ENCODE data around the gene ZNF626. TPM values are rescaled to one million over a fixed set of nuclear protein-coding genes. Genes with fewer than 3 reads are reported as not detected.
"Not testable (repeated sequence)": the region's sequence is repeated elsewhere in the genome, so short reads cannot be mapped to it uniquely, and the experiment has no call there.

Gene ZNF626
- total RNA-seq, 3 donors from 2014 or later (not counting 1 experiment from before 2014, with no cell fraction given), result 11.4 to 16.7 (median 13.0) TPM

GRCh38 chr19:20616071-20616470 lies 45.3 kb downstream of the ZNF626 start:
- Mint-ChIP-seq H3K27me3 (ENCODE audit: low read depth in 2 of 2) (no peaks in the 10 kb centered on the region), H3K4me1 (peaks cover 0 to 7% of the 10 kb centered on the region in 2 donors), H3K4me3 (no peak overlapping the region), H3K36me3 (peaks cover 29% of the 10 kb centered on the region), H3K9me3 (peaks cover 16 to 29% of the 10 kb centered on the region in 2 donors), H3K27ac (no peak overlapping the region)
- intact Hi-C loops (cut with micrococcal nuclease), result no loop called here
- H3K4me1 ChIP-seq (ENCODE audit: control insufficient read depth, insufficient read depth, low read length), result no peaks in the 10 kb centered on the region
- H3K36me3 ChIP-seq (ENCODE audit: control insufficient read depth, insufficient read depth, low read length), result no peaks in the 10 kb centered on the region
- no peaks in the 10 kb centered on the region for H3K27me3 ChIP-seq (ENCODE audit: control insufficient read depth, insufficient read depth, low read length)
- no peak overlapping the region for H3K4me3 ChIP-seq (ENCODE audit: low read length)
- DNase-seq, result no peak
- TF ChIP-seq CTCF (IDR thresholded peaks at IDR 0.05), result no peak
- peaks cover 60% of the 10 kb centered on the region for H3K9me3 ChIP-seq (ENCODE audit: control insufficient read depth, insufficient read depth, low read length)
- no peak for ATAC-seq
- WGBS (ENCODE audit: insufficient coverage), result no CpG with 5 or more reads among the region's 2 CpGs
- H3K27ac ChIP-seq (ENCODE audit: low read length), result no peak overlapping the region

- intact Hi-C loops (cut with micrococcal nuclease); H3K4me1 ChIP-seq (ENCODE audit: control insufficient read depth, insufficient read depth, low read length); H3K27me3 ChIP-seq (ENCODE audit: control insufficient read depth, insufficient read depth, low read length); H3K4me1 Mint-ChIP-seq; DNase-seq; H3K27ac Mint-ChIP-seq; H3K4me3 ChIP-seq (ENCODE audit: low read length); H3K27ac ChIP-seq (ENCODE audit: low read length); H3K4me3 Mint-ChIP-seq; H3K36me3 ChIP-seq (ENCODE audit: control insufficient read depth, insufficient read depth, low read length); ATAC-seq; H3K27me3 Mint-ChIP-seq (ENCODE audit: low read depth in 2 of 2): not testable (repeated sequence)
- peaks cover 18 to 32% of the 10 kb centered on the region in 2 donors for H3K9me3 Mint-ChIP-seq
- H3K9me3 ChIP-seq (ENCODE audit: control insufficient read depth, insufficient read depth, low read length), result peaks cover 56% of the 10 kb centered on the region
- H3K36me3 Mint-ChIP-seq, result peaks cover 29% of the 10 kb centered on the region
- WGBS (ENCODE audit: insufficient coverage), result 86% methylated on average over 4 of the region's 4 CpGs
These were observed 46.4 kb downstream of the ZNF626 start for GRCh38 chr19:20614971-20615370.

- ATAC-seq (no peak), DNase-seq (no peak)
- Mint-ChIP-seq H3K27me3 (ENCODE audit: low read depth in 2 of 2) (no peaks in the 10 kb centered on the region), H3K4me3 (no peak overlapping the region), H3K4me1 (peaks cover 0 to 7% of the 10 kb centered on the region in 2 donors), H3K36me3 (peaks cover 29% of the 10 kb centered on the region), H3K9me3 (peaks cover 15 to 34% of the 10 kb centered on the region in 2 donors), H3K27ac (no peak overlapping the region)
- Histone ChIP-seq H3K4me1 (ENCODE audit: control insufficient read depth, insufficient read depth, low read length) (no peaks in the 10 kb centered on the region), H3K36me3 (ENCODE audit: control insufficient read depth, insufficient read depth, low read length) (no peaks in the 10 kb centered on the region), H3K27me3 (ENCODE audit: control insufficient read depth, insufficient read depth, low read length) (no peaks in the 10 kb centered on the region), H3K4me3 (ENCODE audit: low read length) (no peak overlapping the region), H3K9me3 (ENCODE audit: control insufficient read depth, insufficient read depth, low read length) (peaks cover 51% of the 10 kb centered on the region), H3K27ac (ENCODE audit: low read length) (no peak overlapping the region)
- intact Hi-C loops (cut with micrococcal nuclease), result no loop called here
- no peak for TF ChIP-seq CTCF (IDR thresholded peaks at IDR 0.05)
- 45% methylated on average over 4 of the region's 5 CpGs for WGBS (ENCODE audit: insufficient coverage)
These were observed 48.6 kb downstream of the ZNF626 start for GRCh38 chr19:20612711-20613316.

- Mint-ChIP-seq H3K36me3 (peaks cover 24% of the 10 kb centered on the region), H3K27me3 (ENCODE audit: low read depth in 2 of 2) (no peaks in the 10 kb centered on the region), H3K4me1 (peaks cover 0 to 7% of the 10 kb centered on the region in 2 donors), H3K9me3 (peaks cover 15 to 34% of the 10 kb centered on the region in 2 donors), H3K4me3 (no peak overlapping the region), H3K27ac (no peak overlapping the region)
- DNase-seq, result no peak
- intact Hi-C loops (cut with micrococcal nuclease), result no loop called here
- no peak for TF ChIP-seq CTCF (IDR thresholded peaks at IDR 0.05)
- H3K27me3 ChIP-seq (ENCODE audit: control insufficient read depth, insufficient read depth, low read length), result no peaks in the 10 kb centered on the region
- H3K9me3 ChIP-seq (ENCODE audit: control insufficient read depth, insufficient read depth, low read length), result peaks cover 50% of the 10 kb centered on the region
- no peak overlapping the region for H3K4me3 ChIP-seq (ENCODE audit: low read length)
- WGBS (ENCODE audit: insufficient coverage), result 93% methylated on average over 6 of the region's 6 CpGs
- no peak for ATAC-seq
- H3K4me1 ChIP-seq (ENCODE audit: control insufficient read depth, insufficient read depth, low read length), result no peaks in the 10 kb centered on the region
- H3K27ac ChIP-seq (ENCODE audit: low read length), result no peak overlapping the region
- H3K36me3 ChIP-seq (ENCODE audit: control insufficient read depth, insufficient read depth, low read length), result no peaks in the 10 kb centered on the region
These were observed 49.5 kb downstream of the ZNF626 start for GRCh38 chr19:20611866-20612265.
